Cerebellar cortex (tissue), 1 donor: ENCODE data around the gene SMAD7.

Experiments used
- DNase-seq: peaks from one replicate; pipeline ENCODE4 v3.0.0-alpha.2; 2015; ENCODE audit warnings: low spot score

Gene SMAD7

GRCh38 chr18:48944634-48945033 lies 6.1 kb downstream of the SMAD7 start:
- DNase-seq: peak; percentile 45

GRCh38 chr18:48943736-48944527 lies 6.8 kb downstream of the SMAD7 start:
- no peak for DNase-seq

- DNase-seq: no peak
Observed at GRCh38 chr18:48943333-48943732, 7.4 kb downstream of the SMAD7 start.

- DNase-seq: peak; percentile 47
Observed at GRCh38 chr18:48942554-48943261, 8.1 kb downstream of the SMAD7 start.

GRCh38 chr18:48942086-48942485 lies 8.7 kb downstream of the SMAD7 start:
- peak; percentile 46 for DNase-seq

- DNase-seq: peak; percentile 53
Observed at GRCh38 chr18:48941672-48942071, 9.1 kb downstream of the SMAD7 start.

GRCh38 chr18:48940854-48941611 lies 9.7 kb downstream of the SMAD7 start:
- peak; percentile 51 for DNase-seq

GRCh38 chr18:48939205-48940097 lies 11.3 kb downstream of the SMAD7 start:
- DNase-seq: peak; percentile 32

- peak; percentile 43 for DNase-seq
Observed at GRCh38 chr18:48938827-48939204, 11.9 kb downstream of the SMAD7 start.

GRCh38 chr18:48937869-48938750 lies 12.7 kb downstream of the SMAD7 start:
- DNase-seq: no peak

- DNase-seq: no peak
Observed at GRCh38 chr18:48935433-48935774, 15.4 kb downstream of the SMAD7 start.

GRCh38 chr18:48934723-48935432 lies 15.9 kb downstream of the SMAD7 start:
- DNase-seq: peak; percentile 72

- no peak for DNase-seq
Observed at GRCh38 chr18:48934415-48934722, 16.4 kb downstream of the SMAD7 start.

- DNase-seq: peak; percentile 75
Observed at GRCh38 chr18:48933578-48934414, 17.0 kb downstream of the SMAD7 start.

- DNase-seq: no peak
Observed at GRCh38 chr18:48932822-48933510, 17.8 kb downstream of the SMAD7 start.

- no peak for DNase-seq
Observed at GRCh38 chr18:48932462-48932818, 18.3 kb downstream of the SMAD7 start.

- DNase-seq: peak; percentile 36
Observed at GRCh38 chr18:48931680-48932461, 18.9 kb downstream of the SMAD7 start.

- DNase-seq: peak; percentile 10
Observed at GRCh38 chr18:48930926-48931325, 19.8 kb downstream of the SMAD7 start.
